GM12878 (cell line): Measurements from ENCODE around the gene NR2F1-AS1. TPM values are rescaled to one million over a fixed set of nuclear protein-coding genes. Genes with fewer than 3 reads are reported as not detected.

Experiments used
- ATAC-seq: fragments of 200-7000 bp; cut with Tn5 transposase; 3 replicates; pipeline ENCODE4 v1.9.1; 2020; ENCODE audit warnings: mild to moderate bottlenecking, moderate library complexity
- BruUV-seq: library from RNA; stranded (reverse); fragments of 400-500 nt; replicated peaks from 2 replicates; lab custom pipeline; 2021; lab: Mats Ljungman, UMichigan
- CTCF ChIA-PET: fragments of 300-600 bp; sonication (Branson Sonifier 250); formaldehyde crosslinking; extraction: SDS; loops from one replicate; lab custom pipeline; 2021; ENCODE audit warnings: inconsistent platforms; lab: Yijun Ruan, JAX
- POLR2A ChIA-PET: fragments of 350-600 bp; formaldehyde crosslinking; extraction: SDS; loops from one replicate; lab custom pipeline; 2021; ENCODE audit warnings: inconsistent platforms; lab: Charles Lee
- RAD21 ChIA-PET: fragments of 300-600 bp; sonication (Branson Sonifier 250); formaldehyde crosslinking; loops from one replicate; lab custom pipeline; 2023; ENCODE audit warnings: antibody characterized with exemption; ENCODE audit not compliant: unreplicated experiment; lab: Charles Lee
- SMC1A ChIA-PET: fragments of 300-600 bp; sonication (Branson Sonifier 250); formaldehyde crosslinking; loops from one replicate; lab custom pipeline; 2023; ENCODE audit not compliant: unreplicated experiment, uncharacterized antibody; lab: Charles Lee
- DNase-seq: peaks from one replicate; pipeline ENCODE4 v3.0.0-alpha.2; 2011; ENCODE audit warnings: low read depth, low spot score
- FAIRE-seq: peaks from 3 replicates; lab custom pipeline; 2011; peaks lifted over from hg19 to GRCh38; lab: Jason Lieb, UNC
- H2AFZ ChIP-seq: 2 replicates; pipeline ENCODE4 v1.6.0; 2011; ENCODE audit warnings: low read depth, low read length, control low read depth; ENCODE audit not compliant: control insufficient read depth
- H3K27ac ChIP-seq: 2 replicates; pipeline ENCODE4 v1.5.1; 2011; ENCODE audit warnings: control low read depth; ENCODE audit not compliant: control insufficient read depth, insufficient read depth
- H3K27me3 ChIP-seq, 2 experiments: replicated peaks in 1 of 2; 2 replicates each; pipeline versions ENCODE4 v1.6.0 to v1.6.1; 2011; ENCODE audit warnings: low read length in 1 of 2; ENCODE audit not compliant: control insufficient read depth in 2 of 2, insufficient read depth in 2 of 2
- H3K36me3 ChIP-seq, 2 experiments: 2 replicates each; pipeline ENCODE4 v1.5.1; 2011; ENCODE audit warnings: low read length in 1 of 2; ENCODE audit not compliant: control insufficient read depth in 2 of 2, insufficient read depth in 2 of 2
- H3K4me1 ChIP-seq: 2 replicates; pipeline ENCODE4 v1.6.1; 2011; ENCODE audit warnings: mild to moderate bottlenecking, low read length, moderate library complexity, mixed read lengths; ENCODE audit not compliant: control insufficient read depth, insufficient read depth
- H3K4me2 ChIP-seq: 2 replicates; pipeline ENCODE4 v1.6.0; 2011; ENCODE audit warnings: control low read depth; ENCODE audit not compliant: control insufficient read depth, insufficient read depth
- H3K4me3 ChIP-seq: fragments of 200-600 bp; sonication (generic); 2 replicates; pipeline ENCODE4 v1.5.1; 2016
- H3K79me2 ChIP-seq: 2 replicates; pipeline ENCODE4 v1.6.0; 2011; ENCODE audit warnings: low read length; ENCODE audit not compliant: control insufficient read depth, insufficient read depth
- H3K9ac ChIP-seq: 2 replicates; pipeline ENCODE4 v1.8.0; 2011; ENCODE audit warnings: low read length, control low read depth, mixed read lengths; ENCODE audit not compliant: control insufficient read depth, insufficient read depth
- H3K9me3 ChIP-seq: replicated peaks from 3 replicates; pipeline ENCODE4 v1.5.1; 2011; ENCODE audit warnings: mild to moderate bottlenecking, low read length; ENCODE audit not compliant: control insufficient read depth, insufficient read depth
- H4K20me1 ChIP-seq: 2 replicates; pipeline ENCODE4 v1.6.0; 2011; ENCODE audit not compliant: control insufficient read depth, insufficient read depth
- BHLHE40 ChIP-seq, 2 experiments: fragments of 450-650 bp in 1 of 2; IDR thresholded peaks; 2 replicates each; pipeline ENCODE4 v1.6.1; 2011 to 2017; ENCODE audit warnings: low read depth in 2 of 2, borderline replicate concordance in 1 of 2, improper control_type of control experiment in 1 of 2, low read length in 1 of 2, mild to moderate bottlenecking in 1 of 2
- DPF2 ChIP-seq: fragments of 450-650 bp; IDR thresholded peaks from 2 replicates; pipeline ENCODE4 v1.6.1; 2017; ENCODE audit warnings: mild to moderate bottlenecking
- KLF5 ChIP-seq: fragments of 450-650 bp; IDR thresholded peaks from 2 replicates; pipeline ENCODE4 v1.6.1; 2014; ENCODE audit warnings: mild to moderate bottlenecking; ENCODE audit not compliant: partially characterized antibody
- MAX ChIP-seq: IDR thresholded peaks from 2 replicates; pipeline ENCODE4 v1.6.1; 2012; ENCODE audit warnings: low read depth, low read length, improper control_type of control experiment
- MEF2B ChIP-seq: fragments of 450-650 bp; IDR thresholded peaks from 2 replicates; pipeline ENCODE4 v1.6.1; 2018; ENCODE audit warnings: mild to moderate bottlenecking, moderate library complexity; ENCODE audit not compliant: partially characterized antibody, poor library complexity, severe bottlenecking
- MTA3 ChIP-seq: IDR thresholded peaks from 2 replicates; pipeline ENCODE4 v1.6.1; 2012; ENCODE audit warnings: low read length, inconsistent platforms, borderline replicate concordance
- NFYA ChIP-seq: IDR thresholded peaks from 2 replicates; pipeline ENCODE4 v1.6.1; 2011; ENCODE audit warnings: low read depth, mild to moderate bottlenecking, low read length, improper control_type of control experiment, borderline replicate concordance
- NRF1 ChIP-seq: conservative IDR thresholded peaks from 2 replicates; pipeline ENCODE4 v1.6.1; 2011; ENCODE audit warnings: mild to moderate bottlenecking, low read depth, low read length, improper control_type of control experiment
- RFX5 ChIP-seq: IDR thresholded peaks from 2 replicates; pipeline ENCODE4 v1.6.1; 2011; ENCODE audit warnings: low read depth, low read length, improper control_type of control experiment
- SREBF2 ChIP-seq: IDR thresholded peaks from 2 replicates; pipeline ENCODE4 v1.6.1; 2012; ENCODE audit warnings: mild to moderate bottlenecking, low read length
- TARDBP ChIP-seq: IDR thresholded peaks from 2 replicates; pipeline ENCODE4 v1.6.1; 2016; ENCODE audit warnings: borderline replicate concordance
- ZBTB4 ChIP-seq: fragments of 450-650 bp; formaldehyde crosslinking; IDR thresholded peaks from 2 replicates; pipeline ENCODE4 v1.4.0; 2022; ENCODE audit warnings: mild to moderate bottlenecking, moderate library complexity
- ZNF207 ChIP-seq: fragments of 450-650 bp; IDR thresholded peaks from 2 replicates; pipeline ENCODE4 v1.6.1; 2014; ENCODE audit warnings: antibody characterized with exemption, mild to moderate bottlenecking, borderline replicate concordance
- ZNF384 ChIP-seq: IDR thresholded peaks from 2 replicates; pipeline ENCODE4 v1.6.1; 2012; ENCODE audit warnings: low read depth, mild to moderate bottlenecking, low read length, improper control_type of control experiment, borderline replicate concordance
- ZNF622 ChIP-seq: fragments of 450-650 bp; IDR thresholded peaks from 2 replicates; pipeline ENCODE4 v1.6.1; 2017; ENCODE audit warnings: mild to moderate bottlenecking, inconsistent platforms
- WGBS: methylation state at CpG from one replicate; pipeline ENCODE4 v1.1.6; 2016; ENCODE audit warnings: low lambda C conversion rate; ENCODE audit not compliant: insufficient replicate concordance, insufficient coverage; ENCODE audit errors: missing lambda C conversion rate; 5-methylcytosine and 5-hydroxymethylcytosine counted together
- in situ Hi-C: fragments of 300-500 bp; cut with MboI; formaldehyde crosslinking; loops from 9 replicates; pipeline ENCODE4 v1.14.3; 2018; ENCODE audit warnings: mixed read lengths
- intact Hi-C: fragments of 100-400 bp; cut with micrococcal nuclease; formaldehyde crosslinking; loops from one replicate; pipeline ENCODE4 v1.14.2; 2022; ENCODE audit not compliant: unreplicated experiment
- polyA plus RNA-seq, 11 experiments: library from polyadenylated mRNA; depleted of rRNA in 4 of 11; unstranded in 6 of 11; stranded (reverse) in 5 of 11; fragments of >200 nt; fragmentation: Nextera tagmentation in 4 of 11; fragmentation: Illumina TruSeq in 1 of 11; extraction: Ambion mirVana in 4 of 11; extraction: Trizol in 1 of 11; gene quantifications; 1 replicate in 1 of 11; 2 replicates in 10 of 11; pipeline versions ENCODE4 v1.2.1 to v1.2.3, GENCODE V29; 2011 to 2016; ENCODE audit warnings: inconsistent platforms in 2 of 11, missing spikeins in 2 of 11, low read depth in 1 of 11
- total RNA-seq, 4 experiments: library from RNA; depleted of rRNA in 3 of 4; stranded (reverse); fragments of >200 nt in 3 of 4; fragmentation: Illumina TruSeq in 1 of 4; extraction: Trizol in 1 of 4; gene quantifications; 2 replicates each; pipeline versions ENCODE4 v1.2.1 to v1.2.3, GENCODE V29; 2013 to 2021

NR2F1-AS1 gene
- total and polyA plus RNA-seq, 10 of the 15 experiments (the other 5 are each of a cell fraction or from before 2014, with no cell fraction given), result 0.11 to 0.85 (median 0.27) TPM

GRCh38 chr5:93567424-93567823 is 13.6 kb downstream of the NR2F1-AS1 start:
- H4K20me1 ChIP-seq, result no peaks in the 10 kb centered on the region
- no peaks in the 10 kb centered on the region for H3K4me1 ChIP-seq
- 0% methylated on average over 1 of the region's 1 CpG for WGBS
- H3K4me2 ChIP-seq, result no peak overlapping the region
- H3K36me3 ChIP-seq, result no peaks in the 10 kb centered on the region
- H3K27me3 ChIP-seq, result peaks cover 9 to 17% of the 10 kb centered on the region in 2 experiments
- no peak overlapping the region for H3K9ac ChIP-seq
- H3K27ac ChIP-seq, result no peak overlapping the region
- no peaks in the 10 kb centered on the region; the same call in 1 of the 3 replicates for H3K9me3 ChIP-seq
- in situ Hi-C loops, result no loop called here
- peak; percentile 31 for FAIRE-seq
- POLR2A ChIA-PET, result no interaction called here
- ATAC-seq, result no peak
- DNase-seq, result no peak
- intact Hi-C loops, result no loop called here
- SMC1A ChIA-PET, result no interaction called here
- CTCF ChIA-PET, result no interaction called here
- BruUV-seq, result no TSS peak
- H2AFZ ChIP-seq, result no peak overlapping the region
- TF ChIP-seq ZBTB4 (CRISPR knock-in tag), result no peak
- TF ChIP-seq, all 136 proteins: peak for 0
- Histone ChIP-seq H3K4me3 (no peak overlapping the region), H3K79me2 (no peaks in the 10 kb centered on the region)
- RAD21 ChIA-PET, result no interaction called here

GRCh38 chr5:93566091-93566490 is 14.9 kb downstream of the NR2F1-AS1 start:
- H3K9me3 ChIP-seq, result no peaks in the 10 kb centered on the region; the same call in 2 of the 3 replicates
- ChIA-PET POLR2A (no interaction called here), SMC1A (no interaction called here), RAD21 (no interaction called here), CTCF (interaction anchor here (1.0 kb wide), 1 partner anchor 10 kb away, joined by 3 read pairs; no protein-coding TSS in a partner anchor)
- no peak overlapping the region for H3K9ac ChIP-seq
- in situ Hi-C loops (no loop called here), intact Hi-C loops (no loop called here)
- H3K4me1 ChIP-seq, result no peaks in the 10 kb centered on the region
- no peaks in the 10 kb centered on the region for H3K79me2 ChIP-seq
- BruUV-seq, result no TSS peak
- no peak overlapping the region for H3K4me3 ChIP-seq
- H2AFZ ChIP-seq, result no peak overlapping the region
- no peaks in the 10 kb centered on the region for H3K36me3 ChIP-seq
- H3K4me2 ChIP-seq, result no peak overlapping the region
- no peak overlapping the region for H3K27ac ChIP-seq
- FAIRE-seq (no peak), ATAC-seq (no peak), DNase-seq (no peak)
- no peaks in the 10 kb centered on the region for H4K20me1 ChIP-seq
- peaks cover 2 to 5% of the 10 kb centered on the region in 2 experiments for H3K27me3 ChIP-seq
- TF ChIP-seq TARDBP (no peak), MAX (no peak), NFYA (no peak), DPF2 (no peak), MTA3 (no peak), KLF5 (no peak), SREBF2 (no peak), ZNF384 (no peak), ZNF207 (no peak), ZNF622 (no peak), RFX5 (no peak), NRF1 (no peak), BHLHE40 (IDR thresholded peaks at IDR 0.05; ENCODE audit: borderline replicate concordance in 1 of 2, low read depth in 2 of 2, low read length in 1 of 2) (no peak), MEF2B (no peak)
